ENCODE data around the gene JMJD7. TPM values are rescaled to one million over a fixed set of nuclear protein-coding genes. Genes with fewer than 3 reads are reported as not detected.

JMJD7 gene
- total and polyA plus RNA-seq, 2 donors (not counting 1 experiment from before 2014, with no cell fraction given), result 33.4 to 43.9 TPM

- H2AFZ ChIP-seq (ENCODE audit: insufficient read depth, low read depth, low read length, poor library complexity, severe bottlenecking), result no peak overlapping the region
- no peaks in the 10 kb centered on the region for H3K9me3 ChIP-seq (ENCODE audit: control extremely low read depth in 1 of 3, control insufficient read depth in 2 of 3, insufficient read depth in 1 of 3, low read length in 2 of 3)
- H3K27ac ChIP-seq (ENCODE audit: low read length in 2 of 2), result no peak overlapping the region
- no peak for ATAC-seq (ENCODE audit: low read depth)
- ChIA-PET POLR2A (no interaction called here), CTCF (interaction anchor here (2.6 kb wide), 1 partner anchor 14 kb away, joined by 23 read pairs; no protein-coding TSS in a partner anchor)
- DNase-seq, result no peak
- no peak overlapping the region for H3K9ac ChIP-seq (ENCODE audit: low read length)
- H3K79me2 ChIP-seq (ENCODE audit: control insufficient read depth, insufficient read depth, low read length), result peaks cover 9% of the 10 kb centered on the region
- H3K27me3 ChIP-seq (replicated peaks in 1 of 4; ENCODE audit: control extremely low read depth in 1 of 4, control insufficient read depth in 3 of 4, insufficient read depth in 4 of 4, low read length in 3 of 4), result no peaks in the 10 kb centered on the region
- Mint-ChIP-seq H3K4me3 (no peak overlapping the region), H3K27me3 (no peaks in the 10 kb centered on the region), H3K27ac (no peak overlapping the region), H3K4me1 (peaks cover 14% of the 10 kb centered on the region), H3K9me3 (ENCODE audit: insufficient read depth) (no peaks in the 10 kb centered on the region)
- H3K4me1 ChIP-seq (ENCODE audit: control insufficient read depth in 2 of 2, insufficient read depth in 2 of 2, low read length in 2 of 2), result peaks cover 9 to 17% of the 10 kb centered on the region in 2 donors
- 98% methylated on average over 10 of the region's 10 CpGs for WGBS (ENCODE audit: insufficient coverage)
- peaks cover 0 to 13% of the 10 kb centered on the region in 2 experiments for H3K36me3 ChIP-seq (replicated peaks in 1 of 2; ENCODE audit: control extremely low read depth in 1 of 2, control insufficient read depth in 1 of 2, extremely low read depth in 1 of 2, insufficient read depth in 2 of 2, low read length in 1 of 2)
- peaks cover 4% of the 10 kb centered on the region for H4K20me1 ChIP-seq (ENCODE audit: control insufficient read depth, insufficient read depth, low read length, poor library complexity, severe bottlenecking)
- no peak overlapping the region for H3K4me2 ChIP-seq (replicated peaks; ENCODE audit: low read depth, low read length, poor library complexity, severe bottlenecking)
- H3K4me3 ChIP-seq (ENCODE audit: control extremely low read depth in 1 of 5, extremely low read depth in 1 of 5, insufficient read depth in 1 of 5, low read depth in 2 of 5, low read length in 4 of 5), result no peak overlapping the region
- TF ChIP-seq CTCF (IDR thresholded peaks at IDR 0.05) (no peak), EZH2 (IDR thresholded peaks at IDR 0.05; ENCODE audit: borderline replicate concordance, insufficient read depth, low read depth, low read length, poor library complexity, severe bottlenecking) (no peak)
- intact Hi-C loops (cut with micrococcal nuclease), result loop anchor here (5.0 kb wide), 2 partner anchors 283 to 447 kb away; partner anchors contain the start of genes GANC, RPAP1 and TMEM87A
These were observed 2.7 kb upstream of the JMJD7 start for GRCh38 chr15:41825145-41825544.

Data from B cell (primary cell).